ENCODE measurements around the gene ARL6.
"Not testable (repeated sequence)": the region's sequence is repeated elsewhere in the genome, so short reads cannot be mapped to it uniquely, and the experiment has no call there.

Gene ARL6

DNA sequence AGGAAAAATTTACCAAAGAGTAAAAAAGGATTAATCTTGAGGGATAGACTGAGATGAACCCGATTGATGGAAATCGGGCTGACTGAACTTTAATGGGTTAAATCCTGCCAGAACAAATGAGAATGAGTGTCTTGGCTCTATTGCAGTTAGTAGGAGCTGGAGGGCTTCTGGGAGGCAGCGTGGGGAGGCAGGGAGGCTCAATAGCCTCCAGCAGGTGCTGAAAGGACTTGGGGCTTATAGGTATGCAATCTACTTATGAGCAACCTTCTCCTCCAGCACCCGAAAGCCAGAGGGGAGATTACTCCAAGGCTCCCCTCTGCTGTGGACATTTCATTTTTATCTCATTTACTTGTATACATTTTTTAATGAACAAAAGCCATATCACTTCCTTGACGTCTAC, 56.2 kb downstream of the ARL6 start:
- in situ Hi-C loops (cut with HindIII; ENCODE audit: low sequenced_read_pairs) = loop anchor here (25.0 kb wide), 1 partner anchor 192 kb away; no protein-coding TSS in a partner anchor

- in situ Hi-C loops (cut with HindIII; ENCODE audit: low sequenced_read_pairs) = loop anchor here (25.0 kb wide), 1 partner anchor 191 kb away; no protein-coding TSS in a partner anchor
These were observed 56.8 kb downstream of the ARL6 start for GRCh38 chr3:97821287-97821773.

GRCh38 chr3:97821774-97822358, 57.3 kb downstream of the ARL6 start, which contains the start of gene CRYBG3:
Gene CRYBG3 (plus strand): TSS chr3:97822011. CDS start chr3:97822207, 196 bp downstream.
- in situ Hi-C loops (cut with HindIII; ENCODE audit: low sequenced_read_pairs) = loop anchor here (25.0 kb wide), 1 partner anchor 190 kb away; no protein-coding TSS in a partner anchor

DNA sequence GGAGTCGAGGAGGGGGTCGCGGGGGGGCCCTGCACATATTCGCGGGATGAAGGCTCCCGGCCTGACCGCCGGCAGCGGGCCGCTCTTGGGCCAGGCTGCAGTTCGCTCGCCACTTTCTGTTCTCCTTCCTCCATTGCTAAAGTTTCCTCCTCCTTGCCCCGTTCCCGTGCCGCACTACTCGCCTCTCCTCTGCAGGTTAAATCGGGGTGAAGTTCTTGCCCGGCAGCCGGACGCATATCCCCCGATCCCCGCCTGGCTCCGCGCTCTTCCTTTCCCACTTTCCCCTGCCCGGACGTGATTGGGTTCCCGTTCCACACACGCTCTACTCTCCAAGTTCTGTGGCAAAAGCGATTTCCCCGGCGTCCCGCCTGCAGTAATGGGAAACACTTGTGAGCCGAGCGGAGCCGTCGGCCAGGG, 57.8 kb downstream of the ARL6 start:
- in situ Hi-C loops (cut with HindIII; ENCODE audit: low sequenced_read_pairs) = loop anchor here (25.0 kb wide), 1 partner anchor 190 kb away; no protein-coding TSS in a partner anchor

DNA sequence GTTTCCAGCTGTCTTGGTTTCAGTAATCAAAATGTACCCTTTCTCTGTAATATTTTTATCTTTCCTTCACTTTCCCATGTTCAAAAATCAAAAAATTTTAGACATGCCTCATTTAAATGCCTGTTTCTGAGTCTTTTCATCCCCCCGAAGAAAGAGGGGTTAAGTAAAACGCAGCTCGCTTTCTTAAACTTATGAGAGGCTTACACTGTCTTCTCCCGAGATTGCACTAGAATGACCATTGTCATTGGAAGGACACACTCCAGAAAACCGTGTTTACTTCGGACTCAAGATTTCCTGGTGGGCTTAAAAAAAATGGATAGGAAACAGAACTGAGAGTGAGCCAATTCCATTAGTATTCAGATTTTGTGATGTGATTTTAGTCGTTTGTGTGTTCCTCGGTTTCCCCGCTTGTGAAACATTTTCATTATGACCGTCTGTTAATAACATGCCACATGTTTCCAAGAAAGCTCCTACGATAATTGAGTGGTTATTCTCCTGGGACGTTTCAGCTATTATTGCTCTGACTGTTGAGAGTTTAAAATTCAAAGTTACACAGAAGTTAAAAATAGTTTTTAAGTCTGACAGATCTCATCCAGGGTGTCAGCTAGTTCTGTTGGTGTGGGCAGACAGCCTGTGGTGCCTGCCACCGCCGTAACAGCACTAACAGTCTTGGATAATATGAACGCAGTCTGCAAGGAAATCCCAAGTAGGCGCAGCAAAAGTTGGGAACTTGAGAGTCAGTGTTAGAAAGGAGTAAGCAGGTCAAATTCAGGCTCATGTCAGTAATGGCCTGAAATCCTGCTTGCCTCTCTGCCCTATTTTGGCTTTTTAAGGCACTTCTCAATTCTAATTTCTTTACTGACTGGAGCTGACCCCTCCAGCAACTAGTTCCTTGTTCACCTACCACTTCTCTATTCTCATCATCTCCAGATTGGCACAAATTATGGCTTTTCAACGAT, 58.8 kb downstream of the ARL6 start:
- in situ Hi-C loops (cut with HindIII; ENCODE audit: low sequenced_read_pairs) = loop anchor here (25.0 kb wide), 1 partner anchor 189 kb away; no protein-coding TSS in a partner anchor

DNA sequence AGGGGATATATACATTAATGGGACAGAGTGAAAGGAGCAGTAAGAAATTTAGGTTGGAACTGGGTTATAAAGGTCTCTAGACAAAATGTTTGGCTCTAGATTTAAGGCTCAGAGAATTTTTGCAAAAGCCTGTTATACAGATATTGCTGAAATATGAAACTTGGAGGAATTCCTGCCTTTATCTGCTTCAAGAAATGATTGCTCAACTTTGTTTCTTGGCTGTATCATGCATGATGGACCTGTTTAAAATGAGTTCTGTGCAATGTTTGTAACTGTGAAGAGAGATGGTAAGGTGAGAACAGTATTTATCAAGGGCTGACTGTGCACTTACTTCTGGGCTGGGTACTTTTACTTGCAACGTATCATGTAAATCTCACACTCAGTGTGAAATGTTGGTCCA, 60.5 kb downstream of the ARL6 start:
- in situ Hi-C loops (cut with HindIII; ENCODE audit: low sequenced_read_pairs) = no loop called here

DNA sequence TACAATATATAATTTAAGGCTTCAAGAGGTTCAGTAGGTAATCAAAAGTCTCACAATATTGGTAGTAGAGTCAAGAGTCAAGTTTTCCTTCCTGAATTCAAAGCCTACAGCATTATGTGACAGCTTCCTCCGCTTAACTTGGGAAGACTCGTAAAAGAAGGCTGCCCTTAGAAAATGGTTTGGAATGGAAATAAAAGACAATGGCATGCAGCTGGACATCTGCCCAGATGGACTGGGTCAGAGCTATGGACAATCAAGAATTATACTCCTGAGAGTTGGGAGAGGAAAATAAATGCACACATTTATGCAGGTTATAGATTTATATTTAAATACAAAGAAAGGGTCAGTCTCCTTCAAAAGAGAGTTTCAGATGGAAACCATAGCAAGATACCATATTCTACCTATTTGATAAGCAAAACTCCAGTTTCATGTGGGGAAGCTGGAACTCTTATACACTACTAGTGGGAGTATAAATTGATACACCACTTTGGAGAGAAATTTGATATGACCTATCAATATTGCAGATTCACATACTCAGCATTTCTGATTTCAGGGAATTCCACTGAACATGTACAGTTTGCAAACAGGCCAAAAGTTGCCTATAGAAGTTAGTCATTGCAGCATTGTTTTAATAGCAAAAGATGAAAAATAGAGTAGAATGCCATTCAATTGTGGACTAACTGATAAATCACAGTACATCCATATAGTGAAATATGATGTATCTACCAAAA, 63.3 kb downstream of the ARL6 start:
- in situ Hi-C loops (cut with HindIII; ENCODE audit: low sequenced_read_pairs) = no loop called here

DNA sequence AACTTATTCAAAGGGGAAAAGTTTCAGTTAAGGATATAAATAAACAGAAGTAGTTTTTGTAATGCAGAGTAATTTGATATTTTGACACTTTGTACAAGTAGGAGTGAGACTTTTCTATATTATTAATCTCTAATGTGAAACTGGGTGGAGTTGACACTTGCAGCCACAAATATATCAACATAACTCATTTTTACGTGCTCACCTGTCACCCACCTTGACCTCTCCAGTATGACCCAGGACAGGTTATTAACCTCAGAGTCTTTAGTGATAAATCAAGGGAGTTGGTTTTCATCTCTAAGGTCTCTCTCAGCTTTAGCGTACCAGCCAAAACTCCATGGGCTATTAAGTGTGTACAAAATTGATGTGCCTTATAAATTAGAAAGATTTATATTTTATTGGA, 64.6 kb downstream of the ARL6 start:
- in situ Hi-C loops (cut with HindIII; ENCODE audit: low sequenced_read_pairs) = no loop called here

DNA sequence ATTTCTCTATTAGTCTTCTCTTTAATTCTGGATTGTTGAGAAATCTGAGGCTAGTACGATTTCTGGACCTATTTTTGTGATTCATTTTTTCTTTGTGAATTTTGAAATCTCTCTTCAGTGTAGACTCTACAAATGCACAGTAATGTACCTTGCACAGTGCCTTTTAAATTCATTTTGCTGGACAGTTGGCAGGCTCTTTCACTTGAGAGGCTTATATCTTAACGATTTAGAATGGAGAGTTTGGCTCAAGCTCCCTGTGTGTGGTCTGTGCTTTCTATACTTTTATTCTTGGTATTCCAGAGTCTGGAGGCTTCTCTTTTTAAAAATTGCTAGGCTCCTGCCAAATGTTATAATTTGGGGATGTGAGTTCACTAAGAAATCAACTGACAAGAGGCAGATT, 66.1 kb downstream of the ARL6 start:
- in situ Hi-C loops (cut with HindIII; ENCODE audit: low sequenced_read_pairs) = no loop called here

DNA sequence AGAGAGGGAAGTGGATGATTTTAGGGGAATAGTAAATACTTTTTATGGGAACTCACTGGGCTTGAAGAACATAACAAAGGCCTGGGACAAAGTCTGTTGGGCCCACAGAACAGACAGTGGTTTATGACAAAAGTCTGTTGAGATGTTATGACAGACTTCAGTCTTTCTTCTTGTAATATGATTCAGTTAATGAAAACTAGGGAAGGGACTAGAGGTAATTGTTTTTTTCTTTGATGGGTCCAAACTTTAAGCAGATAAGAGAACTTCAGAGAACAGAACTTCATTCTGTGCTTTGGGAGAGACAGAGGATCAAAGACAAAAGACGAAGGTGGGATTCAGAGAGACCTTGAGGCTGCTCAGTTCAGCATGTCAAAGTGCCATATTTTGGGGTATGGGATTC, 66.6 kb downstream of the ARL6 start:
- in situ Hi-C loops (cut with HindIII; ENCODE audit: low sequenced_read_pairs) = no loop called here

DNA sequence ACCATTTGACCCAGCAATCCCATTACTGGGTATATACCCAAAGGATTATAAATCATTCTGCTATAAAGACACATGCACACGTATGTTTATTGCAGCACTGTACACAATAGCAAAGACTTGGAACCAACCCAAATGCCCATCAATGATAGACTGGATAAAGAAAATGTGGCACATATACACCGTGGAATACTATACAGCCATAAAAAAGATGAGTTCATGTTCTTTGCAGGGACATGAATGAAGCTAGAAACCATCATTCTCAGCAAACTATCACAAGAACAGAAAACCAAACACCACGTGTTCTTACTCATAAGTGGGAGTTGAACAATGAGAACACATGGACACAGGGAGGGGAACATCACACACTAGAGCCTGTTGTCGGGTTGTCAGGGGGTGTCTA, 68.6 kb downstream of the ARL6 start:
- in situ Hi-C loops (cut with HindIII; ENCODE audit: low sequenced_read_pairs) = not testable (repeated sequence)

GRCh38 chr3:97835761-97836160, 71.2 kb downstream of the ARL6 start:
- in situ Hi-C loops (cut with HindIII; ENCODE audit: low sequenced_read_pairs) = no loop called here

- in situ Hi-C loops (cut with HindIII; ENCODE audit: low sequenced_read_pairs) = no loop called here
These were observed 73.8 kb downstream of the ARL6 start for GRCh38 chr3:97838393-97838792.

DNA sequence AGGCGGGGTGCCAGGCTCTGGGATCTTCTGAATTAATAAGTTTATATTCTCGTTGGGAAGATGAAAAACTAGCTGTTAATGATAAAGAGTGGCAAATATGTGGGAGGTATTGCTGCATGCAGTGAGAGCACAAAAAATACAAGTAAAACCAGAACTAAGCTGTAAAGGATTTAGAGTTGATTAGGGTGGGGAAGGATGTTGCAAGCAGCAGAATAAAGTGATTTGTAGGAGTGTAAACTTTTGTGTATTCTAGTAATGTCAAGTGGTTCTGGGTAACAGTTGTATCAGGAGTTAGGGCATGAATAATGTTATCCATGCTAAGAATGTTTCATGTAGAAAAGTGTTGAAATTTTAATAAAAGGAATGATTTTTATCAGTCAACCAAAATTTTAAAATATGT, 75.4 kb downstream of the ARL6 start:
- in situ Hi-C loops (cut with HindIII; ENCODE audit: low sequenced_read_pairs) = no loop called here

GRCh38 chr3:97841304-97841703, 76.7 kb downstream of the ARL6 start:
- in situ Hi-C loops (cut with HindIII; ENCODE audit: low sequenced_read_pairs) = no loop called here

- in situ Hi-C loops (cut with HindIII; ENCODE audit: low sequenced_read_pairs) = no loop called here
These were observed 77.4 kb downstream of the ARL6 start for GRCh38 chr3:97841956-97842355.

DNA sequence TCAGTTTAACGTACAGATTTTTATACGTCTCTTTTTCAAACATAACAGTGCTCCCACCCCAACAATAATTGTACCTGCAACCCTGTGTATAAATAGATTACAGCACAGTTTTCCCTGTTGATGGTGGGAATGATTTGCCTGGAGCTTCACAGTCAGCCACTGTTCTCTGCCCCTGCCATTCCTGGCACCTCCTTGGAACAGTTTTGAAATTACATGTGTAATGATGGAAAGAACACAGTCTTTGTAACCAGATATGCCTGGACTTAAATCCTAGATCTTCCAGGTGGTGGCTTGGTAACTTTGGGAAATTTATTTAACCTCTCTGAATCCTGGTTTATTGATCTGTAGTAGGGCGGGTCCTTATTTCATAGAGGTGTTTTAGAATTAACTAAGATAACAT, 84.2 kb downstream of the ARL6 start:
- in situ Hi-C loops (cut with HindIII; ENCODE audit: low sequenced_read_pairs) = no loop called here

All from DLD1 (cell line).